SIG-M5 (cell line): ENCODE results near the gene CELSR1.
"Not testable (repeated sequence)": the region's sequence is repeated elsewhere in the genome, so short reads cannot be mapped to it uniquely, and the experiment has no call there.

Experiments
- DNase-seq: peaks from one replicate; lab custom pipeline; 2025; lab: John Stamatoyannopoulos, UW

Gene CELSR1

DNA sequence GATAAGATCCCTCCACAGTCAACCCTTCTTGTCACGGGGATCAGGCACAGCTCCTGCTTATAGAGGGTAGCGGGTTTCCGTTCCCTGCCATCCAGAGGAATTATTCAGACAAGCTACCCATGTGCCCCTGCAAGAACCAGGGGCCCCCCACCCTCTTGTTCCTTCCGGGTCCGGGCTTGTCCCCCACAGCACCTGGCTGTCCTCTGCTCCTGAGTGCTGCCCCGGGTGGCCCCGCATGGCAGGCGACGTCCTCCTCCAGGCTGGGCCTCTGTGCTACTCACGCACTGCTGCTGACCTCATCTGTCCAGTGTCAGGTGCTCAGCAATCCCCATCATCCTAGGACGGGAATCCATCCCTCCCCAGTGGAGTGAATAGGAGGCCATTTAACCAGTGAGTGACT lies 24.7 kb downstream of the CELSR1 start:
- DNase-seq = no peak

DNA sequence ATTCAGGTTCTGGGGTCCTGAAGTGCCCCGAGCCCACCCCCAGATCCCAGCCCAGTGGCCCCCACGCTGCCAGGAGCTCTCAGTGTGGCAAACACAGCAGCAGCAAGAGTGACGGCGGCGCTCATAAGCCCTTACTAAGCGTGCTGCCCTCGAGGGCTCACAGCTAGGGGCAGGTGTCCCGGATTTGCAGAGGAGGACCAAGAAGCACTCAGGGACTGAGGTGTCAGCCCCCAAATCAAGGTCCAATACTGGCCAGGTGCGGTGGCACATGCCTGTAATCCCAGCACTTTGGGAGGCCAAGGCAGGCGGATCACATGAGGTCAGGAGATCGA lies 25.4 kb downstream of the CELSR1 start:
- no peak for DNase-seq

DNA sequence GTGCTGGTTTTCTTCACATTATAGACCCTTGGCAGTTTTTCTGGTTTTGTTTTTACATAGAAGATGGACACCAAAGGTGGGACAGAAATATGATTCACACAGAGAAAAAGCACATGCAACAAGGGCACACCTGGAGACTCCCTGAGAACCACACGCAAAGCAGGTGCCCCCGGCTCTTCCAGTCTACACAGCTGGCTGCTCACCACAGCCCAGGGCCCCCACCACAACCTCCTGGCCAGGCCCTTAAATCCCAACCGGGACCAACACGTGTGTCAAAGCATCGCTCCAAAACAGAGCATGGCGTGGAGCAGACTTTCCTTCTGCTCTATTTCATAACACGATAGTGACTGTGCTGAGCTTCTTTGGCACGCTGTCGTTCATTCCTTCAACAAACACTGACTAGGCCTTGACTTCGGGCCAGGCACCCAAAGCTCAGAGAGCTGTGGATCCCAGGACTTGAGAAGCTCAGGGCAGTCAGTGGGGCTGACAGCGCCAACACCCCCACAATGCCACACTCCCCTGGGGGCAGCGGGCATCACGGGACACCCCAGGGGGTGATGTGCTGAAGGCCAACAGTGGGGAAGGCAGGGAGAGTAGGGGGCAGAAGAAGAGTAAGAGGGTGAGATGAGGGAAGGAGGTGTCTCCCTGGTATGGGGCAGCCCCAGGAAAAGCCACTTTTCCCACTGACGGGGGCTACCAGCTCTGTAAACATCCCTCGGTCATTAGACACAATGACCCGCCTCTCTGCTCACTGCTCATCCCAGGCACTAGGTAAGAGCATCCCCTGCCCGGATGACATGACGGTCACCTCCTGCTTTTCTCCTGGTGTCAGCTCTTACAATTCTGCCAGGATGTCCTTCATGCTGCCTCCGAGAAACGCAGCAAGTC lies 26.0 kb downstream of the CELSR1 start:
- no peak for DNase-seq

DNA sequence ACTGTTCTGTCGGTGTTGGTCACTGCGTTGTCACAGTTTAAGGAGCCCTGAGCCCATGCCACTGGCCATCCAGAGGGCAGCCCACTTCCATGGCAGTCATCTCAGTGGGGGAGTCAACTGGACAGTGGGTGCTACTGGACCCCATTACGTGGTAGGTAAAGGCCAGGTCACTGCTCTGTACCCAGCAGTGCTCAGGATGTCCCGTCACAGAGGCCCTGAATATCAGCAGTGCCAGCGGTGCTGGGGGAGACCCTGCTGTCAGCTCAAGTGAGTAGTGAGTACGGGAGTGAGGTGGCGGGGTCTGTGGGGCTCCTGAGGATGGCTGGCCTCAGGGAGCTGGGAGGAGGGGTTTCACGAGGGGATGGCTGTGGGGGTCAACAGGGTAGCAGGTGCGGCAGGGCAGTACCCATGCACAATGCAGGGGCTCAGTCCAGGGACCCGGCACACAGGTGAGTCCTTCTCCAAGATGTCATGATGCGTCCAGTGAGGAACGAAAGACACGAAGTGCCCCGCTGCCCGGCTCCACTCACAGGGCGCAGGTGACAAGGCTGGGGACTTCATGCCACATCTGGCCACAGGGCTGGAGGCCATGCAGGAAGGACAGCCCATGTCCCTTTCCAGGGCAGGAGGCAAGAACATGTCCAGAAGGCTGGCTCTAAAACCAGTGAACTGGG lies 27.9 kb downstream of the CELSR1 start:
- DNase-seq = no peak

DNA sequence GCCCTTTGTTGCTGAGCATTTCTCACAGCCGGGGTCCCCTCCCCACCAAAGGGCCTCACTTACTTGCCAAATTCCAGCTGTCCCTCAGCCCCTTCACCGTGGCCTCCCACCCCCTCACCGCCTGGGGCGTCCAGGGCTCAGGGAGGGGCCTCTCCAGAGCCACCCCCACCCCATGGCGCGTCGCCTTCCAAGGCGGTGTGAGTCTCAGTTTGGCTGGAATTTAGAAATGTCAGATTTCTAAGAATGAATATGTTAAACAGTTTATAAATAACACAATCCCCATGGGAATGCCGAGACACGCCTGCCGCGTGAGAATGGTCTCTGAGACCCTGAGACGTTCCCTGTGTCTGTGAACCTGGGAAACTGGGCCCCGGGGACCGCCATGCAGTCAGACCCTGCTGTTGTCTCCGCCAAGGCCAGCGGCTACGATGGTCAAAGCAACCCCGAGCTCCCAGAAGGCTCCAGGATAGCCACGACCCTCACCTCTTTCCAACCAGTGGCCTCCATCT lies 28.9 kb downstream of the CELSR1 start:
- DNase-seq = no peak

DNA sequence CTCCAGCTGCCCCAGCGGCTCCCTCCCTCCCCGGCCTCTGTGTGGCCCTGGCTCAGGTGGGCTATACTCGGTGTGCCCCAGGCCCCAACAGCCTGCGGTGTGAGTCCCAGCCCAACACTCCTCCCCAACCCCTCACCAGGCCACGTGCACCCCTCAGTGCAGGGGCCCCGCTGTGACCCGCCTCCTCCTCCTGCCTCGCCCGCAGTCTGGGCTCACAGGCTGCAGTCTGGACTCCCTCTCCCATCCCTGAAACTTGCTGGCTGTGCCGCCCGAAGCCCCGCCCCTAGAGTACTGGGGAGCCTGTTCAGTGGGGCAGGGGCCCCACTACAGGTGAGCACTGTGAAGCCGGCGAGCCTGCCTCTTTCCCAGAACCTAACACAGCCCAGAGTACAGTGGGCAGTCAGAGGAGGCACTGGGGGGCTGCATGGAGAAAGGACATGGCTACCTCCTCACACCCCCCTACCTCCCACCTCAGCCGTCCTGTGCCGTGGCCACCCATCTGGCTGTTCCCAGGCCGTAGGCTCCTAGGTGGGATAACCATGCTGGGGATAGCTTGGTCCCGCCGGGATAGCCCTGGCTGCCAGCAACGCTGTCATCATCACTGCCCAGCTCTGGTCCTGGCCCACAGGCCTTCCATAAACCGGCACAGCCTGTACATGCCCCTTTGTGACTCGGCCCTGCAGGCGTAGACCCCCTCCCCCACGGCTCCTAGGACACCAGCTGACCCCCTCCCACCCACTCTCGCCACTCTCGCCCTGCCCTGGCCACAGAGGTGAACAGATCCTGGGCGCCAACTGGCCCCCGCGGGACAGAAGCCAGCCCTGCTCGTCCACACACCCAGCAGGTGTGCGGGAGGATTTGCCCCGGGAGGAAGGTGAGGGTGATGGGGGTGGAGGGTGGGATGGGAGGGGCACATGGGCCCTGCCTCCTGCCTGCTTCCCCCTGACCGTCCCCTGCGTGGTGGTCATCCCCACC lies 29.7 kb downstream of the CELSR1 start:
- DNase-seq = no peak

DNA sequence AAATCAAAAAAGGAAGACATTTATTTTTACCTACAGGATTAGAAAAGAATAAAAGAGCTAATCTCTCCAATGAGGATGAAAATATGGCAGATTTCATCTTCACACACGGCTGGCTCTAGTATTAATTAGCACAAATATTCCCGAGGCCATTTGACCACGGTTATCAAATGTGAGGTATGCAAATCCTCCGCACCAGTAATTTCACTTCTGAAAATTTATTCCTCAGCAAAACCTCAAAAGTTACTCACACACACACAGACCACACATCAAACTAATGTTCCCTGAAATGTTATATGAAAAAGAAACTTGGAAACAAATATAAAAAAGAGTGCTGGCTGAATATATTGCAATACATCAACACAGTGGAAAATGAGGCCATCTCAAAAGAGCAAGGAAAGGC lies 32.8 kb downstream of the CELSR1 start:
- DNase-seq = no peak

DNA sequence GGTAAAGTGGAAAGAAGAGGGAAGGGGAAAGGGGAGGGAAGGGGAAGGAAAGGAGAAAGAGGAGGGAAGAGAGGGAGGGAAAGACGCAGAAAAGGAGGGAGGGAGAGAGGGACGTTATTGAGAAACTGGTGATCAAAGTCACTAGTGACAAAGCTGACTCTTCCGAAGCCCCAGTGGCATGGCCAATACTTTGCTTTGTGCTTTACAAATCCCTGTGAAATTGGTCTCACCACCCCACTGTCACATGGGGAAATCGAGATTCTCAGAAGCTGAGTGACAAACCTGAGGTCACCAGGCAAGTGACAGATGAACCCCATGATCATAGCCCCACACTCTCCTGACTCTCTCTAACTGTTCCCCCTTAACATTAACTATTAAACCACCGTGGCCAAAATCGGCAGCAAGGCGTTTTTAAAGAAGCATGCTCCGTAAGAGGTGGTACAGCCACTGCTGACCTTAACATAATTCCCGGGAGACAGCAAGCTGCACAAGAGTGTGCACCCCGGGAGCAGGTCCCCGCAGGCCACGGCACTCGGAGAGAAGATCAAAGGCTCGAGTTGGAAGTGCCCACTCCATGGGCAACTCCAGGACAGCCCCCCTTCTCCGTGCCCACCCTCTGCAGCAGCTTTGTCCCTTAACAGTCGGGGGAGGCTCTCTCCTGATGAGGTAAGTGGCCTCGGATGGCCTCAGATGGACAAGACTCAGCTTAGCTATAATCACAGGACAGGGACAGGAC lies 34.8 kb downstream of the CELSR1 start:
- no peak for DNase-seq

DNA sequence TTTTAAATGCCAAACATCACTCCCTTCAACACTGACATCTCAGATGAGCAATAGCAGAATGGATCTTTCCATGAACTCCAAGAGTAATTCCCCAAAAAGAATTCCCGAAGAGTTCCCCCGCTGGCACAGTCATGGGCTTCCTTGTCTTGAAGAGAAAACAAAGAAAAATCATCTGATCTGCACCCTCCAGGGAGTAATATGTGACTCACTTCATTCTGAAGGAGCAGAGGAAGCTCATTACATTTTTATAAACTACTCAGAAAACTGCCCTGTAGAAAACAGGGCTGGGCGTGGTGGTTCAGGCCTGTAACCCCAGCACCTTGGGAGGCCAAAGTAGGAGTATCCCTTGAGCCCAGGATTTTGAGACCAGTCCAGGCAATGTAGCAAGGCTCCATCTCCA lies 35.7 kb downstream of the CELSR1 start:
- no peak for DNase-seq

DNA sequence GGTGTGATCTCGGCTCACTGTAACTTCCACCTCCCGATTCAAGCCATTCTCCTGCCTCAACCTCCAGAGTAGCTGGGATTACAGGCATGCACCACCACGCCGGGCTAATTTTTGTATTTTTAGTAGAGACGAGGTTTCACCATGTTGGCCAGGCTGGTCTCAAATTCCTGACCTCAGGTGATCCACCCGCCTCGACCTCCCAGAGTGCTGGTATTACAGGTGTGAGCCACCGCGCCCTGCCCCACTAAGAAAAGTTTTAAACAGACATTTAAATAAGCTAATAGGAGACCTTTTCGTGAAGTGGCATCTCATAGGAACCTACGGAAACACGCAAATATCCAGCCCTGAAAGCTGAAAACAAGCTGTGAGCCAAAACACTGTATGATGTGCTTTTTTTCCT lies 36.2 kb downstream of the CELSR1 start:
- not testable (repeated sequence) for DNase-seq

DNA sequence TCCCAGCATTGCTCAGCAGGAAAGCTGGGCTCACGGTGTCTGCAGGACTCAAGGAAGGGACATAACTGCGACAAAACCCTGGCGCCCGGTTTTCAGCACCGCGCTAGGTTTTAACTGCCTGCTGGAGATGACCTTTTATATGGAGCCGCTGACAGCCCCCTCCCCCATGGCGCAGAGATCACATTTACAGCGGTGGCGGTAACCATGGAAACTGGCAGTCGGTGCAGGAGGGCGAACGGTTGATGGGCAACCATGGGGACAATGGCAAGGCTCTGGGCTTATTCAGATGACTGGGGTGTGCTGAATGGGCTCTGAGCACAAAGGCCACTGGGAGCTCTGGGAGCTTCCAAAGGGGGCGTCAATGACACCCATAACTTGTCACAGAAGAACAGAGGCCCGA lies 37.2 kb downstream of the CELSR1 start:
- no peak for DNase-seq

DNA sequence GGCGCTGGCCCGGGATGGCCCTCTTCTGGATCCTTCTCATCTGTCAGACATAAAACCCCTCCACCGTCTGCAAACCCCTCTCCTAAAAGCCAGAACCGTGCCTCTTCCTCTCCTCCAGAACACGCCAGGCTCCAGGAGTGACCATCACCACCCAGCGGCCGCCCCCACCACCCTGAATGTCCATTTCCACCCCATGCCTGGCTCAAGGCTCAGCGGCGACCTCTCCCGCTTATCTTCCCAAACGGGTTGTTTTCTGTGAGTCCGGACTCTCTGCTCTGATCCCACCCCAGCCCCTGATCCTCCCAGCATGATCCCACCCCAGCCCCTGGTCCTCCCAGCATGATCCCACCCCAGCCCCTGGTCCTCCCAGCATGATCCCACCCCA lies 37.6 kb downstream of the CELSR1 start:
- DNase-seq = no peak

DNA sequence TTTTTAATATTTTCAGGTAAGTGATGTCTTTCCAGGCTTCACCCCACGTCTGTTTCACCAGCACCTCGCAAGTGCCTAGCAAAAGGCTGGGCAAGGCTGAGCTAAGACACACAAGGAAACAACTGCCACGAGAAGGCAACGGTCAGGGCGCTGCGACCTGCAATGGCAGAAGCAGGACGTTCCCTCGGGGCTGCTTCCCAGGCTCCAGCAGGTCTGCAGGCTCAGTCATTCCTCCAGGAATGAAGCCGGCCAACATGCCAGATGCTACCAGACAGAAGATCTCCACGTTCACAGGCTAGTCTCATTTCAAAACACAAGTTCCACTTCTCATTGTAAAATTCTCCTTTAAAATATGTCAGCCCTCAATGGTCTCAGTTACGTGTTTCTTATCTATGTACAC lies 45.5 kb downstream of the CELSR1 start:
- no peak for DNase-seq

DNA sequence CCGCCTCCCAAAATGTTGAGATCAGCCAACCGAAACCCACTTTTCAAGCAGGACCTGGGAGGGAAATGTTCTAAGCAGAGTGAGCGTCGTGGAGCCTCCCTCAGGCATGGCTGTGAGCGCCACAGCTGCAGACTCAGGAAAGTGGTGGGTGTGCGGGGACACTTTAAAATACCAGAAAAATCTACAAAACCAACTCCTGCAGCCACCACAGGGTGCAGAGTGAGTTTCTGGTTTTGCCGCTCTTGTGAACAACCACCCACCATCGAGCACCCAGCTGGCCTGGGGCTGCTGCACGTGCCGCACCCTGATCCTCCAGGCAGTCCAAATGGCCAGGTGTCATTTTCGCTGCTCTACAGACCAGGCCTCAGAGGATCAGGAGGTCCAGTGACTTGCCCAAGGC lies 46.9 kb downstream of the CELSR1 start:
- no peak for DNase-seq

DNA sequence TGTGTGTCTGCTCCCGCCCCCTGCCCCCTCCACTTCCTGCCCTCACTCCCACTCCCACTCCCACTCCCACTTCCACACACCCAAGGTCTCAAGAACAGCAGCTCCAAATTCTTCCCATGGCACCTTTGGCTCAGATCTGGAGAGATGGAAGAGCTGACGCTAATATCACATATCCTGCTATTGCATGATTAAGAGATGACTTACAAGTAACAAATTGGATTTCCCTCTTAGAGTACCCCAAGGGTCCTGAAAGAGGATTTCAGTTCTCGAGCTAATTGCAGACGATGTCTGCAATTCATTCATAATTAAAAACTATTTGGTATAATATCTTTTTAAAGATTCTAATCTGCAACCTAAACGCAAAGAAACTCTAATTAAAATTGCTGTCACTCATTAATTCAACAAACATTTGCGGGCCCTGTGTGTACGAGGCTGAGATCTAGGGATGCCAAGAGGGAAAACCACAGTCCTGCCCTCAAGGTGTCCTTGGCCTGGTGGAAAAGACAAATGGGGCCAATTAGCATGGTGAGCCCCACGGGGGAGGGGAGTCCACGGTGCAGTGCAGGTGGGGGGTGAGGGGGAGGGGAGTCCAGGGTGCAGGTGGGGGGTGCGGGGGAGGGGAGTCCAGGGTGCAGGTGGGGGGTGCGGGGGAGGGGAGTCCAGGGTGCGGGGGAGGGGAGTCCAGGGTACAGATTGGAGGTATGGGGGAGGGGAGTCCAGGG lies 50.3 kb downstream of the CELSR1 start:
- no peak for DNase-seq

DNA sequence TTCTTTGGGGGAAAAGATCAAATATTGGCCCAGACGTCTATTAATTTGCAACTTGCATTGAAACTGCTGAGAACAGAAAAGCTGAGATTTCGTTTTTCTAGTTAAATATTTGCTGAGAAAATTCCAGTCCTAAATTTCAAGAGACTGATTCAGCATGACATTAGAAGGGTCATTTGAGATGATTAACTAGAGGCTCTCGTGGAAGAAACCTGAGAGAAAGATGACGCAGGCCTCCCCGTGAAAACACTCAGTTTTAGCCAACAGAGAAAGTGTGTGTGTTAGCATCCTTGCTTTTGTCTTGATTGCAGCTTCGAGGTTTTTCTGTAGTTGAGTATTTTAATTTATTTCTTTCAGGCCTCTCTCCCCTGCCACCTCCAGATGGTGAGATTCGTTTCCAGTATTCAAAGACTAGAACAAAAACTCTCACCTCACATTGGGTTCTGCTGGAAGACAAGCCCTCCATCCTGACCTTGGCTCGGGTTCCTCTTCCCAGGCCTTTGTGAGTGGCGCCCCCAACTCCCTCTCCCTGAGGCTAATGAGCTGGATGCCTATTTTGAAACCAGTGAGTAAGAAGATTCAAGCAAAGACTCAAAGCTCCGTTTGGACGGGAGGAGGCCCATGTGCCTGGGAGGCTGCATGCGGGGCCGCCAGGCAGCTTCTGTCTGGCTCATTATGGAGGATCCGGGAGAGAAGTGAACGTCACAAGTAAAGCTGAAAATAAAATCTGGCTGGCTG lies 52.4 kb downstream of the CELSR1 start:
- no peak for DNase-seq

DNA sequence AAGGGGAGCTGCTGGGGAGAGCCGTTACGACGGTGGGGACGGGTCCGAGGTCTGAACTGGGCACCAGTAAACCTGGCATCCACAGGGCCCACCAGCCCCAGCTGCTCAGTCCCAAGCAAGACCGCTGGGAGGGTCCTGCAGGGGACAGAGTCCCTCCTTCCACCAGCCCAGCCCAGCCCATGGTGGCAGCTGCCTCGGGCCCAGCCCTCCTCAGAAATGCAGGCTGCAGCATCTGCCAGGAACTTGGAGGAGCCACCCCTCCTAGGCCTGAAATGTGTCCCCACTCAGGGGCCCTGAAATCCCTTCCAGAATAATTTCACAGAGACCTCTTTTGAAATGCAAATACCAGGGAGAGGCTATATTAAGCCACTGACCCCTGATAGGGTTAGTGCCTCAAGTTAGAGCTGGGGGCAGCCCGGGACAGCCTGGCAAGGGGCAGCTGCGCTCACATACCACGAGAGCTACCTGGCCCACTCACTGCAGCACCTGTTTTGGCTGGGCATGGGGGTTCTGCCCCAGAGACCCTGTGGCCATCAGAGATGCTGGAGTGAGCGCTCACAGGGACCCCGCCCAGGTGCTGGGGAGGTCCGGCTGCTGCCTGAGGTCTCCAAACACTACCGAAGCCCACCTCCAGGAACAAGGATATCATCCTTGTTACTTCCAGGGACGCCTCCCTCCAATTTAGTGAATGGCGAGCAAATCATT lies 53.1 kb downstream of the CELSR1 start:
- DNase-seq = no peak

DNA sequence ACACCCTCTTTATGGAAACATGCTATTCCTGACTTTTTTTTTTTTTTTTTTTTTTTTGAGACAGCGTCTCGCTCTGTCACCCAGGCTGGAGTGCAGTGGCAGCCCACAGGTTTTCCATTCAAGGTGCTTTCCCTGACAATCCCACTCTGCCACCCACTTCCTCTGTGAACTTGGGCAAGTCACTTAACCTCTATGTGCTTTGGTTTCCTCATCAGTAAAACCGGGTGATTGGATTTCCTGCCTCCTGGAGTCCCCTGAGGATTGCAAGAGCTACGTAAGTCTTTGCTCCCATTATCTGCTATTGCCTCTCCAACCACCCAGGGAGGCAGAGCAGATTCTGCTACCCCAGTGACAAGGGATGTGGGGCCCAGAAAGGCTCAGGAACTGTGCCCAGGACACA lies 54.1 kb downstream of the CELSR1 start:
- DNase-seq = no peak

DNA sequence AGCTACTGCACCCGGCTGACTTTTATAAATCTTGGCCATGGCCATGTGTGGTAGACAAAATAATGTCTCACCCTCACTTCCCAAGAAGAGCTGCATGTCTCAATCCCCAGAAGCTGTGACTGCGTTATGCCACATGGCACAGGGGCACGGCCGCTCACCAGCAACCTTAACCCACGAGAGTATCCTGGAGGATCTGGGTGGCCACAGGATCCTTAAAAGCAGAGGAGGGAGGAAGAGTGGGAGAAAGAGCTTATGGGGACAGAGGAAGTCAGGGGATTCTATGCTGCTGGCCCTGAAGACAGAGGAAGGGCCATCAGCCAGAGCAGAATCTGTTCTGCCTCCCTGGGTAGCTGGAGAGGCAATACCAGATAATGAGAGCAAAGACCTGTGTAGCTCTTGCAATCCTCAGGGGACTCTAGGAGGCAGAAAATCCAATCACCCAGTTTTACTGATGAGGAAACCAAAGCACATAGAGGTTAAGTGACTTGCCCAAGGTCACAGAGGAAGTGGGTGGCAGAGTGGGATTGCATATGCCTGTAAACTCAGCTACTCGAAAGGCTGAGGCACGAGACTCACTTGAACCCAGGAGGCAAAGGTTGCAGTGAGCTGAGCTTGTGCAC lies 55.3 kb downstream of the CELSR1 start:
- DNase-seq = no peak
